NCI-H187 treated with DMSO at 0.1 percent for 48 hours (cell line): Measurements from ENCODE around the gene TTC28.
"Not testable (repeated sequence)": the region's sequence is repeated elsewhere in the genome, so short reads cannot be mapped to it uniquely, and the experiment has no call there.

Experiments used
- DNase-seq: peaks from one replicate; lab custom pipeline; 2025; lab: John Stamatoyannopoulos, UW

Gene TTC28

GRCh38 chr22:28678170-28678569 is 1.5 kb downstream of the TTC28 start:
- not testable (repeated sequence) for DNase-seq

GRCh38 chr22:28674121-28674563 is 5.5 kb downstream of the TTC28 start:
- DNase-seq: no peak

DNA sequence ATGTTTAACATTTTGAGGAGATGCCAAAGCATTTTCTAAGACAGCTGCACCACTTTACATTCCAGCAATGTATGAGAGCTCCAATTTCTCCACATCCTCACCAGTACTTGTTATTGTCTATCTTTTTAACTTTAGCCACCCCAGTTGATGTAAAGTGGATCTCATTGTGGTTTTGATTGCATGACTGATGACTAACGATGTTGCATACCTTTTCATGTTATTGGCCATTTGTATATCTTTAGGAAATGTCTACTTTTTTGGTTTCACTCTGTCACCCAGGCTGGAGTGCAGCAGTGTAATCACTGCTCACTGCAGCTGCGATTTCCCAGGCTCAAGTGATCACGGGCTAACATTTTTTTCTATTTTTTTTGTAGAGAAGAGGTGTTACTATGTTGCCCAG is 8.9 kb downstream of the TTC28 start:
- no peak for DNase-seq

- DNase-seq: no peak
These were observed 9.5 kb downstream of the TTC28 start for GRCh38 chr22:28670161-28670560.

- no peak for DNase-seq
These were observed 10.3 kb downstream of the TTC28 start for GRCh38 chr22:28669387-28669786.

GRCh38 chr22:28663569-28663942 is 16.1 kb downstream of the TTC28 start:
- not testable (repeated sequence) for DNase-seq

GRCh38 chr22:28658448-28658847 is 21.2 kb downstream of the TTC28 start:
- DNase-seq: no peak

- no peak for DNase-seq
These were observed 23.5 kb downstream of the TTC28 start for GRCh38 chr22:28656181-28656580.

DNA sequence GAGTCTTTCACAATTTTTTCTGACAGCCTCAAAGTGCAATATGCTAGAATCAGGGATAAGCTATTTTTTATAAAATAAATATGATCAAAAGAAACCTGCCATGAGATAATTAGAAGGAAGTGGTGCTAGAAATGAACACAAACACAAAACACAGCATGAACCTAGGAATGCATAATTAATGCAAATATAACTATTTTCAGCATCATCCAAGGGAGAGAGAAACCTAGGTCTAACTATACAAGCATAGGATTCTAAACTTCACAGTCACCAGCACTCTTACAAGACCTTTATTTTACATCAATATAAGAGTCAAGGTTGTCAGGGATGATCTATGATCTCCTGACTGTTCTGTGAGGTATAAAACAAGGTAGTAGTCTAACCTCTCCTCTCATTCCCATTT is 29.2 kb downstream of the TTC28 start:
- DNase-seq: no peak

DNA sequence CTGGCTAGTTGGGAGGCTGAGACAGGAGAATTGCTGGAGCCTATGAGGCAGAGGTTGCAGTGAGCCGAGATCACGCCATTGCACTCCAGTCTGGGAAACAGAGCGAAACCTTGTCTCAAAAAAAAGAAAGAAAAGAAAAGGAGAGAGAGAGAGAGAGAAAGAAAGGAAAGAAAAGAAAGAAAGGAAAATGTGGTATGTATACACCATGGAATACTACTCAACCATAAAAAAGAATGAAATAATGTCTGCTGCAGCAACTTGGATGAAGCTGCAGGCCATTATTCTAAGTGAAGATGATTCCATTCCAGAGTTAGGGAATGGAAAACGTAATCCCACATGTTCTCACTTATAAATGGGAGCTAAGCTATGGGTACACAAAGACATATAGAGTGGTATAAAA is 30.8 kb downstream of the TTC28 start:
- DNase-seq: no peak

DNA sequence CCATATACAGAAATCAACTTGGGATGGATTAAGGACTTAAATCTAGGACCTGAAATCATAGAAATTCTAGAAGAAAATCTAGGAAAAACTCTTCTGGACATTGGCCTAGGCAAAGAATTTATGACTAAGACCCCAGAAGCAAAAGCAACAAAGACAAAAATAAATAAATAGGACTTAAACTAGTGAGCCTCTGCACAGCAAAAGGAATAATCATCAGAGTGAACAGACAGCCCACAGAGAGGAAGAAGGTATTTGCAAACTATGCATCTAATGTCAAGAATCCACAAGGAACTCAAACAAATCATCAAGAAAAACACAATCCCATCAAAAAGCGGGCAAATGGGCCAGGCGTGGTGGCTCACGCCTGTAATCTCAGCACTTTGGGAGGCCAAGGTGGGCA is 32.4 kb downstream of the TTC28 start:
- DNase-seq: no peak

GRCh38 chr22:28639321-28639720 is 40.3 kb downstream of the TTC28 start:
- DNase-seq: no peak

DNA sequence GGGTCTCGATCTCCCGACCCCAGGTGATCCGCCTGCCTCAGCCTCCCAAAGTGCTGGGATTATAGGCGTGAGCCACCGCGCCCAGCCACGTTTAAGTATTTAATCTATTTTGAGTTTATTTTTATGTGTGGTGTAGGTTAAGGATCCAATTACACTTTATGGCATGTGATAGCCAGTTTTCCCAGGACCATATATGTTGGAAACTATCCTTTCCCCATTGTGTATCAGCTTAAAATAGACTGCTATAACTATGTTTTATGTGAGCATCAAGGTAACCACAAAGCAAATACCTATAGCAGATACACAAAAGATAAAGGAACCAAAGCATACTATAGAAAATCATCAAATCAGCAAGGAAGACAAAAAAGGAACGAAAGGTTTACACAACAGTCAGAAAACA is 42.4 kb downstream of the TTC28 start:
- no peak for DNase-seq

DNA sequence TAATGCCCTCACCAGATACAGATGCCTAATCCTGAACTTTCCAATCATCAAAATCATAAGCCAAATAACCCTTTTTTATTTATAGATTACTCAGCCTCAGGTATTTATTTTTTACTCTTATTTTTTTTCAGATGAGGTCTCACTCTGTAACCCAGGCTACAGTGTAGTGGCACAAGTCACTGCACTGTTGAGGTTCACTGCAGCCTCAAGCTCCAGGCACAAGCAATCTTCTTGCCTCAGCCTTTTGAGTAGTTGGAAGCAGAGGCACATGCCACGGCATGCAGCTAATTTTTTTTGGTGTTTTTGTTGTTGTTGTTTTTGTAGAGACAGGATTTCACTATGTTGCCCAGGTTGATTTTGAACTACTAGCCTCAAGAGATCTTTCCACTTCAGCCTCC is 49.5 kb downstream of the TTC28 start:
- no peak for DNase-seq

- no peak for DNase-seq
These were observed 50.0 kb downstream of the TTC28 start for GRCh38 chr22:28629420-28630176.

DNA sequence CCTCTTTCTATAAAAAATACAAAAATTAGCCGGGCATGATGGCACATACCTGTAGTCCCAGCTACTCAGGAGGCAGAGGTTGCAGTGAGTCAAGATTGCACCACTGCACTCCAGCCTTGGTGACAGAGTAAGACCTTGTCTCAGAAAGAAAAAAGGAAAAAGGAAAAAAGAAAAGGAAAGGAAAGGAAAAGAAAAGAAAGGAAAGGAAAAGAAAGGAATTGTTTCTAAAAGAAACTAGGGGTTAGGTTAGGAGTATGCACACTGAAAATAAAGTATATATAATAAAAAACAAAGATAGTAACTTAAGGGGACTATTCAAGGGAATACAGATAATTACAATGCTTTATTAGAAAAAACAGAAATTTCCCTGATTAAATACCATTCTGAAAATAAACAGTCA is 50.9 kb downstream of the TTC28 start:
- no peak for DNase-seq

- DNase-seq: no peak
These were observed 51.8 kb downstream of the TTC28 start for GRCh38 chr22:28627791-28628190.

DNA sequence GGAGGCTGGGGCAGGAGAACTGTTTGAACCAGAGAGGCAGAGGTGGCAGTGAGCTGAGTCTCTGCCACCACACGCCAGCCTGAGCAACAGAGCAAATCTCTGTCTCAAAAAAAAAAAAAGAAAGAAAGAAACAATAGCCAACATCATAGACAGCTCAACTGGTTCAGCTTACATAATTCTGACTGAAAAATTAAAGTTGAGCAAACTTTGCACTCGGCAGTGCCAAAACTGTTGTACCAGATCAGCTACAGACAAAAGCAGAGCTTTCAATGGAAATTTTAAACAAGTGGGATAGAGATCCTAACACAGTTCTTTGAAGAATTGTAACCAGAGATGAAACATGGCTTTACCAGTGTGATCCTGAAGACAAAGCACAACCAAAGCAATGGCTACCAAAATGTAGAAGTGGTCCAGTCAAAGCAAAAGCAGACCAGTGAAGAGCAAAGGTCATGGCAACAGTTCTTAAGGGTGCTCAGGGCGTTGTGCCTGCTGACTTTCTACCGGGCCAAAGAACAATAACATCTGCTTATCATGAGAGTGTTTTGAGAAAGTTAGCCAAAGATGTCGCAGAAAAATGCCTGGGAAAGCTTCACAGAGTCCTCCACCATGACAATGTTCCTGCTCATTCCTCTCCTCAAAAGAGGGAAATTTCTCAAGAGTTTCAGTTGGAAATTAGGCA is 59.3 kb downstream of the TTC28 start:
- DNase-seq: no peak

GRCh38 chr22:28619236-28619635 is 60.4 kb downstream of the TTC28 start:
- no peak for DNase-seq

DNA sequence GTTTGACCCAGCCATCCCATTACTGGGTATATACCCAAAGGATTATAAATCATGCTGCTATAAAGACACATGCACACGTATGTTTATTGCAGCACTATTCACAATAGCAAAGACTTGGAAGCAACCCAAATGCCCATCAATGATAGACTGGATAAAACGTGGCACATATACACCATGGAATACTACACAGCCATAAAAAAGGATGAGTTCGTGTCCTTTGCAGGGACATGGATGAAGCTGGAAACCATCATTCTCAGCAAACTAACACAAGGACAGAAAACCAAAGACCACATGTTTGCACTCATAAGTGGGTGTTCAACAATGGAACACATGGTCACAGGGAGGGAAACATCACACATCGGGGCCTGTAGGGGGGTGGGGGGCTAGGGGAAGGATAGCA is 64.2 kb downstream of the TTC28 start:
- not testable (repeated sequence) for DNase-seq

DNA sequence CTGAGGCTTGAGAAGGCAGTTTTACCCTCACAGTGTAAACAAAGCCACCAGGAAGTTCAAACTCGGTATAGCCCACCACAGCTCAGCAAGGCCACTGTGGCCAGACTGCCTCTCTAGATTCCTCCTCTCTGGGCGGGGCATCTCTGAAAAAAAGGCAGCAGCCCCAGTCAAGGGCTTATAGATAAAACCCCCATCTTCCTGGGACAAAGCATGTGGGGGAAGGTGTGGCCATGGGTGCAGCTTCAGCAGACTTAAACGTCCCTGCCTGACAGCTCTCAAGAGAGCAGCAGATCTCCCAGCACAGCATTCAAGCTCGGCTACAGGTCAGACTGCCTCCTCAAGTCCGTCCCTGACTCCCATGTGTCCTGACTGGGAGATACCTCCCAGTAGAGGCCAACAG is 69.7 kb downstream of the TTC28 start:
- DNase-seq: no peak

DNA sequence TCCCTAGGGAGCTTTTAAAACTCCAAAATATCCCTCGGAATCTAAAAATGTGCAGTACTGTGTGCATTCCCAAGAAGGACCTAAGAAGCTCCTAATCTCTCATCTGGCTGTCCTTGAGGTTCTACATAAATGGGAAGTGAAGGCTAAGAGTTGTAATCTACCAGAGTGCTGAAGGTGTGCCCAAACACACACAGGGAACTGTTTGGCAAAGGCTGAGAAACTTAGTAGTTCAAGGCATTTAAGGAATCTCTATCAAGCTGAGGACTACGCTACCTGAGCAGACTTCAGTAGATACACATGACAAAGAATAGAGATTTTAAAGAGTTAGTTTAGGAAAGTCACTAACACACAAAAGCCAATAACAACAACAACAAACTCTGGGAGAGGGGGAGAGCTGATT is 71.1 kb downstream of the TTC28 start:
- no peak for DNase-seq

- DNase-seq: no peak
These were observed 71.8 kb downstream of the TTC28 start for GRCh38 chr22:28607795-28608194.
